Urinary bladder (tissue), 4 donors: ENCODE data around the gene MSN. TPM values are rescaled to one million over a fixed set of nuclear protein-coding genes. Genes with fewer than 3 reads are reported as not detected.
"Not testable (repeated sequence)": the region's sequence is repeated elsewhere in the genome, so short reads cannot be mapped to it uniquely, and the experiment has no call there.

Experiments used
- DNase-seq: peaks from one replicate; pipeline ENCODE4 v3.0.0-alpha.2; 2015; ENCODE audit errors: extremely low spot score
- H3K27ac ChIP-seq: one replicate; pipeline ENCODE4 v1.5.1; 2013; ENCODE audit warnings: low read depth, mild to moderate bottlenecking, moderate library complexity
- H3K36me3 ChIP-seq: one replicate; pipeline ENCODE4 v1.6.1; 2013; ENCODE audit warnings: mild to moderate bottlenecking, moderate library complexity; ENCODE audit not compliant: insufficient read depth
- H3K4me1 ChIP-seq: one replicate; pipeline ENCODE4 v1.6.1; 2013; ENCODE audit warnings: mild to moderate bottlenecking, moderate library complexity; ENCODE audit not compliant: insufficient read depth
- H3K4me3 ChIP-seq: one replicate; pipeline ENCODE4 v1.5.1; 2013; ENCODE audit warnings: low read depth, low read length
- WGBS: extraction: QIAGEN DNeasy Blood & Tissue Kit; methylation state at CpG from one replicate; pipeline ENCODE4 v1.1.7; 2013; 5-methylcytosine and 5-hydroxymethylcytosine counted together
- polyA plus RNA-seq: library from polyadenylated mRNA; stranded (reverse); fragments of 200-250 nt; gene quantifications from one replicate; pipeline ENCODE4 v1.2.3, GENCODE V29; 2013
- total RNA-seq: library from RNA; depleted of rRNA; stranded (reverse); fragments of >200 nt; gene quantifications from one replicate; pipeline ENCODE4 v1.2.3, GENCODE V29; 2014
- donor health status: healthy with polysubstance abuse.
- donor health status: healthy.

Gene MSN
- total and polyA plus RNA-seq, 2 donors = 76.3 to 184 TPM

- H3K4me3 ChIP-seq = no peak overlapping the region
- H3K4me1 ChIP-seq = no peaks in the 10 kb centered on the region
- 100% methylated on average over 1 of the region's 1 CpG for WGBS
- no peak overlapping the region for H3K27ac ChIP-seq
- no peaks in the 10 kb centered on the region for H3K36me3 ChIP-seq
- no peak for DNase-seq
Observed at GRCh38 chrX:65652098-65652497, 15.4 kb upstream of the MSN start.

- not testable (repeated sequence) for H3K27ac ChIP-seq
Observed at GRCh38 chrX:65657009-65657441, 10.4 kb upstream of the MSN start.

GRCh38 chrX:65657659-65658058, 9.8 kb upstream of the MSN start:
- H3K36me3 ChIP-seq = no peaks in the 10 kb centered on the region
- WGBS = 92% methylated on average over 5 of the region's 5 CpGs
- no peak overlapping the region for H3K27ac ChIP-seq

More at GRCh38 chrX:65657009-65657441, 10.4 kb upstream of the MSN start:
- 77% methylated on average over 5 of the region's 7 CpGs for WGBS
- not testable (repeated sequence) for H3K4me1 ChIP-seq, DNase-seq, H3K36me3 ChIP-seq, H3K4me3 ChIP-seq

GRCh38 chrX:65658229-65658628, 9.2 kb upstream of the MSN start:
- no peaks in the 10 kb centered on the region for H3K36me3 ChIP-seq
- H3K27ac ChIP-seq = no peak overlapping the region
- H3K4me3 ChIP-seq = no peak overlapping the region
- H3K4me1 ChIP-seq = no peaks in the 10 kb centered on the region
- DNase-seq = no peak

More at GRCh38 chrX:65657659-65658058, 9.8 kb upstream of the MSN start:
- no peak overlapping the region for H3K4me3 ChIP-seq
- DNase-seq = no peak
- H3K4me1 ChIP-seq = no peaks in the 10 kb centered on the region

- DNase-seq = no peak
- under 1% methylated on average over 6 of the region's 6 CpGs for WGBS
- H3K27ac ChIP-seq = peak overlapping the region; percentile 66
- no peaks in the 10 kb centered on the region for H3K4me1 ChIP-seq
- no peaks in the 10 kb centered on the region for H3K36me3 ChIP-seq
- H3K4me3 ChIP-seq = no peak overlapping the region
Observed at GRCh38 chrX:65667157-65667502, 324 bp upstream of the MSN start.

- WGBS = 3% methylated on average over 13 of the region's 13 CpGs
- Histone ChIP-seq H3K27ac (peak overlapping the region; percentile 80), H3K4me1 (peaks cover 2% of the 10 kb centered on the region), H3K4me3 (peak overlapping the region; percentile 53), H3K36me3 (no peaks in the 10 kb centered on the region)
- DNase-seq = no peak
Observed at GRCh38 chrX:65668377-65669310, 1.2 kb downstream of the MSN start.

- DNase-seq = no peak
- Histone ChIP-seq H3K4me1 (peaks cover 2% of the 10 kb centered on the region), H3K27ac (no peak overlapping the region), H3K36me3 (no peaks in the 10 kb centered on the region), H3K4me3 (peak overlapping the region; percentile 9)
- 33% methylated on average over 3 of the region's 3 CpGs for WGBS
Observed at GRCh38 chrX:65671286-65671685, 3.8 kb downstream of the MSN start.

- H3K27ac ChIP-seq = peak overlapping the region; percentile 50
- 23% methylated on average over 1 of the region's 1 CpG for WGBS
- H3K36me3 ChIP-seq = no peaks in the 10 kb centered on the region
- DNase-seq = no peak
- peaks cover 2% of the 10 kb centered on the region for H3K4me1 ChIP-seq
- H3K4me3 ChIP-seq = no peak overlapping the region
Observed at GRCh38 chrX:65671966-65672365, 4.5 kb downstream of the MSN start.

GRCh38 chrX:65673857-65674203, 6.4 kb downstream of the MSN start:
- DNase-seq = no peak
- H3K36me3 ChIP-seq = no peaks in the 10 kb centered on the region
- no peak overlapping the region for H3K4me3 ChIP-seq
- H3K4me1 ChIP-seq = peaks cover 2% of the 10 kb centered on the region
- 56% methylated on average over 2 of the region's 2 CpGs for WGBS
- H3K27ac ChIP-seq = no peak overlapping the region

- H3K27ac ChIP-seq = no peak overlapping the region
- DNase-seq = no peak
- WGBS = 51% methylated on average over 6 of the region's 6 CpGs
- no peaks in the 10 kb centered on the region for H3K36me3 ChIP-seq
- peaks cover 2% of the 10 kb centered on the region for H3K4me1 ChIP-seq
- H3K4me3 ChIP-seq = no peak overlapping the region
Observed at GRCh38 chrX:65674204-65674893, 6.9 kb downstream of the MSN start.

- 17% methylated on average over 3 of the region's 3 CpGs for WGBS
- H3K4me3 ChIP-seq = no peak overlapping the region
- no peaks in the 10 kb centered on the region for H3K36me3 ChIP-seq
- peak overlapping the region; percentile 50 for H3K27ac ChIP-seq
- no peaks in the 10 kb centered on the region for H3K4me1 ChIP-seq
- no peak for DNase-seq
Observed at GRCh38 chrX:65677954-65678469, 10.6 kb downstream of the MSN start.

GRCh38 chrX:65679071-65679540, 11.7 kb downstream of the MSN start:
- no peak overlapping the region for H3K4me3 ChIP-seq
- no peaks in the 10 kb centered on the region for H3K36me3 ChIP-seq
- no peak for DNase-seq
- H3K27ac ChIP-seq = no peak overlapping the region
- no peaks in the 10 kb centered on the region for H3K4me1 ChIP-seq
- 61% methylated on average over 1 of the region's 1 CpG for WGBS

GRCh38 chrX:65681810-65682209, 14.4 kb downstream of the MSN start:
- H3K4me1 ChIP-seq = no peaks in the 10 kb centered on the region
- no peak overlapping the region for H3K27ac ChIP-seq

GRCh38 chrX:65685112-65685511, 17.7 kb downstream of the MSN start:
- no peak overlapping the region for H3K4me3 ChIP-seq
- DNase-seq = no peak
- H3K4me1 ChIP-seq = no peaks in the 10 kb centered on the region
- WGBS = 100% methylated on average over 1 of the region's 1 CpG
- H3K27ac ChIP-seq = no peak overlapping the region
- H3K36me3 ChIP-seq = no peaks in the 10 kb centered on the region

More at GRCh38 chrX:65681810-65682209, 14.4 kb downstream of the MSN start:
- Histone ChIP-seq H3K4me3 (no peak overlapping the region), H3K36me3 (no peaks in the 10 kb centered on the region)
- DNase-seq = no peak
